Mesothelial cell of epicardium (in vitro differentiated cells): ENCODE data around the gene MANBA. TPM values are rescaled to one million over a fixed set of nuclear protein-coding genes. Genes with fewer than 3 reads are reported as not detected.

Source experiments
- DNase-seq, 2 experiments: peaks; one replicate each; pipeline ENCODE4 v3.0.0; 2021; ENCODE audit warnings: low spot score in 2 of 2; ENCODE audit not compliant: unreplicated experiment in 2 of 2
- H3K27ac Mint-ChIP-seq: 2 replicates; pipeline ENCODE4 v1.8.0; 2021; ENCODE audit warnings: mixed read lengths
- H3K27me3 Mint-ChIP-seq: 2 replicates; pipeline ENCODE4 v1.8.0; 2021; ENCODE audit warnings: low read depth, mixed read lengths
- H3K36me3 Mint-ChIP-seq: 2 replicates; pipeline ENCODE4 v1.8.0; 2021; ENCODE audit warnings: mixed read lengths
- H3K4me1 Mint-ChIP-seq: 2 replicates; pipeline ENCODE4 v1.8.0; 2021; ENCODE audit warnings: mixed read lengths
- H3K4me3 Mint-ChIP-seq: 2 replicates; pipeline ENCODE4 v1.8.0; 2021; ENCODE audit warnings: mild to moderate bottlenecking, moderate library complexity, mixed read lengths
- H3K9me3 Mint-ChIP-seq: 2 replicates; pipeline ENCODE4 v1.8.0; 2021; ENCODE audit warnings: mixed read lengths
- total RNA-seq: library from RNA; stranded (reverse); gene quantifications from 3 replicates; pipeline ENCODE4 v1.2.1, GENCODE V29; 2021
- TF ChIP-seq, protein P1 (sequence below): fragments of 200-600 bp; sonication (generic); IDR thresholded peaks from one replicate; pipeline ENCODE4 v1.5.0; 2021; ENCODE audit warnings: antibody characterized with exemption; ENCODE audit not compliant: unreplicated experiment

MANBA gene
- total RNA-seq, 1 donor from 2014 or later = 39.2 TPM

DNA sequence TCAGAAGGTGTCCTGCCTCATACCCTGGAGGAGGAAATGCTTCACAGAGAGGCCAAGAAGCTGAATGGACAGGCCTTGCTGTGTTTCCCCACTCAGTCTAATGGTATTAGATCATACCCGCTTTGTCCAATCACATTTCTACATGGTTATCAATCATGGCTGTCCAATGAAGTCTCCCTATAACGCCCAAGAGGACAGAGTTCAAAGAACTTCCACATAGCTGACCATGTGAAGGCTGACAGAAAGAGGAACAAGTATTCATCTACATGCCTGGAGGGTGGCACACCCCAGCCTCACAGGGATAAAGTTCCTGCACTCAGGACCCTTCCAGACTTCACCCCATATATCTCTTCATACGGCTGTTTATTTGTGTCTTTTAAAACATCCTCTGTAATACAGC, 123.4 kb downstream of the MANBA start:
- Mint-ChIP-seq H3K4me1 (peaks cover 3% of the 10 kb centered on the region), H3K4me3 (no peak overlapping the region), H3K27me3 (no peaks in the 10 kb centered on the region), H3K9me3 (no peaks in the 10 kb centered on the region), H3K36me3 (peaks cover 35% of the 10 kb centered on the region), H3K27ac (no peak overlapping the region)
- TF ChIP-seq, protein P1, sequence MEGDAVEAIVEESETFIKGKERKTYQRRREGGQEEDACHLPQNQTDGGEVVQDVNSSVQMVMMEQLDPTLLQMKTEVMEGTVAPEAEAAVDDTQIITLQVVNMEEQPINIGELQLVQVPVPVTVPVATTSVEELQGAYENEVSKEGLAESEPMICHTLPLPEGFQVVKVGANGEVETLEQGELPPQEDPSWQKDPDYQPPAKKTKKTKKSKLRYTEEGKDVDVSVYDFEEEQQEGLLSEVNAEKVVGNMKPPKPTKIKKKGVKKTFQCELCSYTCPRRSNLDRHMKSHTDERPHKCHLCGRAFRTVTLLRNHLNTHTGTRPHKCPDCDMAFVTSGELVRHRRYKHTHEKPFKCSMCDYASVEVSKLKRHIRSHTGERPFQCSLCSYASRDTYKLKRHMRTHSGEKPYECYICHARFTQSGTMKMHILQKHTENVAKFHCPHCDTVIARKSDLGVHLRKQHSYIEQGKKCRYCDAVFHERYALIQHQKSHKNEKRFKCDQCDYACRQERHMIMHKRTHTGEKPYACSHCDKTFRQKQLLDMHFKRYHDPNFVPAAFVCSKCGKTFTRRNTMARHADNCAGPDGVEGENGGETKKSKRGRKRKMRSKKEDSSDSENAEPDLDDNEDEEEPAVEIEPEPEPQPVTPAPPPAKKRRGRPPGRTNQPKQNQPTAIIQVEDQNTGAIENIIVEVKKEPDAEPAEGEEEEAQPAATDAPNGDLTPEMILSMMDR = no peak
- DNase-seq = no peak

DNA sequence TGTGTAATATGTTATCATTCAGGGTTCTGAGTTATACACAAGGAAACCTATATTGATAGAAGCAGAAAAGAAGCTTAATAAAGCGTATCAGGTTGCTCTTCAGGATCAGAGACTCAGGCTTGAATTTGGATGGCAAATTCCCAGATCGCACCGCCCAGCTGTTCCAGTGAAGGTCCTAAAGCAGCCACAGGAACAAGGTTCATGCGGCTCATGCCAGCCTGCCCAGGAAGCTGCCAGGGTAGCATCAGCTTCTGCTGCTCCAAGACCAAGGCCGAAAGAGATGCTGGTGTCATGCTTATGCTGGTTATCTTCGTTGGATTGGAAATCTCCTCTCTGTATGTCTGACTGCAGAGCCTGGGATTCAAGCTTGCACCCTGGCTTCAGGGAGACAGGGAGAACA, 127.7 kb downstream of the MANBA start:
- Mint-ChIP-seq H3K27ac (no peak overlapping the region), H3K9me3 (no peaks in the 10 kb centered on the region), H3K36me3 (peaks cover 23% of the 10 kb centered on the region), H3K4me3 (no peak overlapping the region), H3K4me1 (peaks cover 23% of the 10 kb centered on the region), H3K27me3 (no peaks in the 10 kb centered on the region)
- DNase-seq = no peak
- TF ChIP-seq, protein P1 = no peak

DNA sequence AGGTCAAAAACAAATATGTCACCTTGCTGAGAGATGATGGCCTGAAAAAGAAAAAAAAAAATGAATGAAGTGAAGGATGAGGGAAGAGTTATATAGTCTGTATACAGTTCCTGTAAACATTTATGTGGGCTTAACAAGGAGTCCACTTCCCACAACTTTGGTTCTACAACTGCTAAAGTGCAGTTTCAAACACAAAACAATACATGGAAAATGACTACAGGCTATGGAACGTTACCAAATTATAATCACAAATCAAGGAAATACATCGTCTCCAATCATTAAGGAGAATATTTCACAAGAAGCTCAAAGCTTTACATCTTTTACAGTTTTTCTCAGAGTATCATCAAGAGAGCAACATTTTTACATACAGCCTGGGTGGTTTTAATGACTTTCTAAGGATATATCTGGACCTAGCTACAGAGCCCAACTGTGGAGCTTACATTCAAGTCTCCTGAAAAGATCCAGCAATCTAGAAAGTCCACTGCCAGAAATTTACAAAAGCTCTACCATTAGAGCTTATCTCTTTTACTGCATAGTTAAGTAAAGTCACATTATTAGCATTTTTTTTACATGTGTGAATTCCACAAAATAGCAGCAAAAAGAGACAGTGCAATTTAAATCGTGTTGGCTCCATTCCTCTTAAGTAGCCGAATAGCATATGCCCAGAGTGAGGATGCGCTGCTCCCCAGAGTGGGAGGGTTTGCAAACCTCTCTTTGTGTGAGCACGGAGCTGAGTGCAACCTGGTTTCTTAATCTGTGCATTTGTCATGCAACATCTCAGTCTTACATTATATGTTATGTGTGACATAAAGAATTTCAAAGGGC, 128.3 kb downstream of the MANBA start:
- Mint-ChIP-seq H3K9me3 (no peaks in the 10 kb centered on the region), H3K4me3 (no peak overlapping the region), H3K27ac (no peak overlapping the region), H3K27me3 (no peaks in the 10 kb centered on the region), H3K36me3 (peaks cover 18% of the 10 kb centered on the region), H3K4me1 (peaks cover 28% of the 10 kb centered on the region)
- TF ChIP-seq, protein P1 = no peak
- DNase-seq = no peak

DNA sequence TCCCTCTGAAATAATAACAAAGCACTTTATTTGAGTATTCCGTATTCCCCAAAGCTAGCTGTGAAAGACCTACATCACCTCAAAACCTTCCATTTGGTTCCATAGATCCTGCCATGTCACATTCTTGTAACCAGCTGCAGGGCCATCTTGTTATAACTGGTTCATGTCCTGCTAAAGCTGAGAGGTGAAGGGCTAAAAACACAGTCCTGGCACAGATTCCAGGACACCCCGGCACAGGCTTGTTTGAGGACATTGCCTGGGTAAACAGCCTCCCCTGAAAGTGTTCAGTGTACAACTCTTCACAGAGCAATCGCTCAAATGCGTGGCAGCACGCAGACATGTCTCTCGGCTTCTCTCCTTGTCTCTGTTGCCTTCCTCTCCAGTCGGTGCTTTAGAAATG, 129.2 kb downstream of the MANBA start:
- H3K9me3 Mint-ChIP-seq = no peaks in the 10 kb centered on the region
- no peak overlapping the region for H3K27ac Mint-ChIP-seq
- peaks cover 13% of the 10 kb centered on the region for H3K36me3 Mint-ChIP-seq
- TF ChIP-seq, protein P1 = no peak
- peaks cover 28% of the 10 kb centered on the region for H3K4me1 Mint-ChIP-seq
- no peak for DNase-seq
- no peaks in the 10 kb centered on the region for H3K27me3 Mint-ChIP-seq
- H3K4me3 Mint-ChIP-seq = no peak overlapping the region

DNA sequence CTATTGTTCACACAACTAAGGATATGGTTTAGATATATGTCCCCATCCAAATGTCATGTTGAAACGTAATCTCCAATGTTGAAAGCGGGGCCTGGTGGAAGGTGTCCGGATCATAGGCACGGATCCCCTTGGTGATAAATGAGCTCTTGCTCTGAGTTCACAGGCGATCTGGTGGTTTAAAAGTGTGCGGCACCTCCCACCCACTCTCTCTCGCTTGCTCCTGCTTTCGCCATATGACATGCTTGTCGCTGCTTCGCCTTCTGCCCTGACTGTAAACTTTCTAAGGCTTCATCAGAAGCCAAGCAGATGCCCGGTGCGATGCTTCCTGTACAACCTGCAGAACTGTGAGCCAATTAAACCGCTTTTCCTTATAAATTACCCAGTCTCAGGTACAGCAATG, 131.1 kb downstream of the MANBA start:
- peak overlapping the region; percentile 34 for H3K27ac Mint-ChIP-seq
- H3K4me1 Mint-ChIP-seq = peaks cover 28% of the 10 kb centered on the region
- H3K27me3 Mint-ChIP-seq = no peaks in the 10 kb centered on the region
- DNase-seq = no peak
- TF ChIP-seq, protein P1 = no peak
- H3K4me3 Mint-ChIP-seq = no peak overlapping the region
- H3K36me3 Mint-ChIP-seq = peaks cover 7% of the 10 kb centered on the region
- H3K9me3 Mint-ChIP-seq = no peaks in the 10 kb centered on the region
